IPS-15b (cell line): ENCODE data around the gene SPATA19.
"Not testable (repeated sequence)": the region's sequence is repeated elsewhere in the genome, so short reads cannot be mapped to it uniquely, and the experiment has no call there.

Source experiments
- H3K27me3 ChIP-seq: one replicate; pipeline ENCODE4 v1.6.1; 2013; ENCODE audit warnings: low read length; ENCODE audit not compliant: control insufficient read depth, insufficient read depth
- H3K36me3 ChIP-seq: one replicate; pipeline ENCODE4 v1.6.1; 2013; ENCODE audit warnings: low read length; ENCODE audit not compliant: control insufficient read depth, insufficient read depth
- H3K4me1 ChIP-seq: one replicate; pipeline ENCODE4 v1.6.1; 2013; ENCODE audit warnings: mild to moderate bottlenecking, low read length; ENCODE audit not compliant: control insufficient read depth, insufficient read depth
- H3K4me3 ChIP-seq: one replicate; pipeline ENCODE4 v1.5.1; 2013; ENCODE audit warnings: low read depth, low read length
- H3K9ac ChIP-seq: one replicate; pipeline ENCODE4 v1.6.1; 2013; ENCODE audit warnings: low read depth, mild to moderate bottlenecking, low read length
- H3K9me3 ChIP-seq: one replicate; pipeline ENCODE4 v1.6.1; 2013; ENCODE audit warnings: mild to moderate bottlenecking, low read length; ENCODE audit not compliant: control insufficient read depth, insufficient read depth

SPATA19 gene

GRCh38 chr11:133864756-133865155, 19.4 kb upstream of the SPATA19 start:
- H3K36me3 ChIP-seq = no peaks in the 10 kb centered on the region
- H3K9ac ChIP-seq = no peak overlapping the region
- no peaks in the 10 kb centered on the region for H3K9me3 ChIP-seq
- H3K4me1 ChIP-seq = no peaks in the 10 kb centered on the region
- H3K4me3 ChIP-seq = no peak overlapping the region
- H3K27me3 ChIP-seq = no peaks in the 10 kb centered on the region

DNA sequence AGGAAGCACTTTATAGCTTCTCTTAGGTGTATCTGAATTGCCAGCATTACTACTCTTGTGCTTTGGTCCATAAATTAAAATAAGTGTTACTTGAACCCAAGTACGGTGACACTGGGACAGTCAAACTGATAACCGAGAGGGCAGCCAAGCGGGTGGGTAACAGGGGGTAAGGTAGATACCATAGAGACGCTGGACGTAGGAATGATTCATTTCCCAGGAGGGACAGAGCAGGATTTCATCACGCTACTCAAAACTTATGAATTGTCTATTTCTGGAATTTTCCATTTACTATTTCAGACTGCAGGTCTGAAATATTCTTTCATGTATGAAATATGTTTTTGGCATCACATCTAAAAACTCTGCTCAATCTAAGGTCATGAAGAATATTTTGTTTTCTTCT, 14.8 kb upstream of the SPATA19 start:
- Histone ChIP-seq H3K27me3 (no peaks in the 10 kb centered on the region), H3K36me3 (no peaks in the 10 kb centered on the region), H3K4me3 (no peak overlapping the region), H3K9me3 (no peaks in the 10 kb centered on the region), H3K9ac (no peak overlapping the region), H3K4me1 (peaks cover 2% of the 10 kb centered on the region)

DNA sequence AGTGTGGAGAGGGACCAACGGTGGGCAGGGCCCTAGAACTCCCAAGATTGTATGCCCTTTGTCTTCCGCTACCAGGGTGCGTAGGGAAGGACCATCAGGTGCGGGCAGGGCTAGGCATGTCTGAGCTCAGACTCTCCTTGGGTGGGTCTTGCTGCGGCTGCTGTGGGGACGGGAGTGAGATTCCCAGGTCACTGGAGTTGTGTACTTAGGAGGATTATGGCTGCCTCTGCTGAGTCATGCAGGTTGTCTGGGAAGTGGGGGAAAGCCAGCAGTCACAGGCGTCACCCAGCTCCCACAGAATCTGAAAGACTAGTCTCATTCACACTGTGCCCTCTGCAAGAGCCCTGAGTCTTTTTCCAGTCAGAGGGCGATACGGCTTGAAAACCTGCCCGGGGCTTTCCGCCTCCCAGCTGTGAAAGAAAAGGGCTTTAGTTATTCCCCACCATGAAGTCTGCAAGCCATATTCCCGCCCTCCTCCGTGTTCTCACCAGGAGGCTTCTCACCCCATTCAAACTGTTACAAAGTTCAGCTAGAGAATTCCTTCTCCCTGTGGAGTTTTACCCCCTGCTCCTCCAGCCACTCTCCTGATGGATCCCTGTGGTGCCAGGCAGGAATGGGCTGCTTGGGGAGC, 9.1 kb upstream of the SPATA19 start:
- not testable (repeated sequence) for H3K9me3 ChIP-seq, H3K9ac ChIP-seq, H3K27me3 ChIP-seq, H3K36me3 ChIP-seq, H3K4me3 ChIP-seq
- H3K4me1 ChIP-seq = peaks cover 13% of the 10 kb centered on the region

DNA sequence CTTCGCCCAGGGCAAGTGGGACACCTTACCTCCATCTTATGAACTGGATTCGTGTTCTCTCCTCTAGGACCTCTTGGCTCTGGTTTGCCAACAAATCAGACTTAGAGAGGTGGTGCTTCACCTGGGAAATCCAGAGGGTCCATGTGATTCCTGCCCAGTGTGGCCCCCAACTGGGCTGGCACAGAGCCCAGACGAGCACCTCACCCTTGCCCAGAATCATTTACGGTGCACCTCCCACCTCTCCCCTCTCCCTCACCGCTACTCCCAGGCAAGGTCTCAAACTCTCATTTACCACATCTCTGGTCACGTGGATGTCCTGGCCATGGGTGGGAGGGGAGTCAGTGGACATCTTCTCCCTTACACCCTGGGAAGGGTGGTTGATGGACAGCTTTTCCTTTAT, 1.1 kb downstream of the SPATA19 start:
- Histone ChIP-seq H3K36me3 (no peaks in the 10 kb centered on the region), H3K9ac (no peak overlapping the region), H3K27me3 (no peaks in the 10 kb centered on the region), H3K4me1 (no peaks in the 10 kb centered on the region), H3K9me3 (peaks cover 4% of the 10 kb centered on the region), H3K4me3 (no peak overlapping the region)

- Histone ChIP-seq H3K4me1 (no peaks in the 10 kb centered on the region), H3K27me3 (no peaks in the 10 kb centered on the region), H3K9ac (no peak overlapping the region), H3K4me3 (no peak overlapping the region), H3K36me3 (no peaks in the 10 kb centered on the region), H3K9me3 (peaks cover 4% of the 10 kb centered on the region)
Measured at GRCh38 chr11:133843454-133843987, 1.8 kb downstream of the SPATA19 start.

DNA sequence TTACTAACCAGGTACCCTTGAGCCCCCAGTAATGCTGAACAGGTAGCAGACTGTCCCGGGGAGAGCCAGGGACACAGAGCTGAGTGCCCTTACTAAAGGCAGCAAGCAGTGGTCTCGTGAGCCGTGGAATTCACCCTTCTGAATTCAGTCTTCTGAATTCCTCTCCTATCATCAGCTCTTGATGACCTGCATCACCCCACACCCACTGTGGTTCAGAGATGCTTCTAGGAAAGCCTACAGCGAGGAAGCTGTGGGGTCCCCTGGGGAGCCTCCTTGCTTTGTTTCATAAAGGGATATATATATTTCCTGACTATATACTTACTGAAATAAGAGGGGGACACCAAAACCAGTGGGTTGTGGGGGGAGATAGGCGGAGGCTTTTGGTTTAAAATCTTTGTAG, 2.6 kb downstream of the SPATA19 start:
- H3K9me3 ChIP-seq = peaks cover 4% of the 10 kb centered on the region

GRCh38 chr11:133842053-133842452, 3.3 kb downstream of the SPATA19 start:
- Histone ChIP-seq H3K36me3 (no peaks in the 10 kb centered on the region), H3K9ac (no peak overlapping the region), H3K9me3 (peaks cover 3% of the 10 kb centered on the region), H3K4me1 (no peaks in the 10 kb centered on the region), H3K27me3 (no peaks in the 10 kb centered on the region), H3K4me3 (no peak overlapping the region)

More for the DNA sequence above, 2.6 kb downstream of the SPATA19 start:
- no peak overlapping the region for H3K4me3 ChIP-seq
- no peaks in the 10 kb centered on the region for H3K4me1 ChIP-seq
- no peaks in the 10 kb centered on the region for H3K36me3 ChIP-seq
- no peak overlapping the region for H3K9ac ChIP-seq
- no peaks in the 10 kb centered on the region for H3K27me3 ChIP-seq

GRCh38 chr11:133841279-133842043, 3.9 kb downstream of the SPATA19 start:
- Histone ChIP-seq H3K36me3 (no peaks in the 10 kb centered on the region), H3K27me3 (no peaks in the 10 kb centered on the region), H3K9ac (no peak overlapping the region), H3K4me3 (no peak overlapping the region), H3K9me3 (no peaks in the 10 kb centered on the region), H3K4me1 (no peaks in the 10 kb centered on the region)

- H3K9me3 ChIP-seq = no peaks in the 10 kb centered on the region
- no peak overlapping the region for H3K9ac ChIP-seq
- no peaks in the 10 kb centered on the region for H3K36me3 ChIP-seq
- H3K27me3 ChIP-seq = no peaks in the 10 kb centered on the region
- no peaks in the 10 kb centered on the region for H3K4me1 ChIP-seq
- no peak overlapping the region for H3K4me3 ChIP-seq
Measured at GRCh38 chr11:133840479-133840941, 4.8 kb downstream of the SPATA19 start.

GRCh38 chr11:133835593-133836548, 9.4 kb downstream of the SPATA19 start:
- H3K36me3 ChIP-seq = no peaks in the 10 kb centered on the region

More at GRCh38 chr11:133835593-133836548, 9.4 kb downstream of the SPATA19 start:
- Histone ChIP-seq H3K27me3 (no peaks in the 10 kb centered on the region), H3K9me3 (no peaks in the 10 kb centered on the region), H3K9ac (no peak overlapping the region), H3K4me1 (peaks cover 2% of the 10 kb centered on the region), H3K4me3 (no peak overlapping the region)
